ENCODE data around the gene CACNG1.

Gene CACNG1

GRCh38 chr17:67053438-67054000 is 9.2 kb downstream of the CACNG1 start:
- in situ Hi-C loops (cut with HindIII; ENCODE audit: low sequenced_read_pairs), result no loop called here
- no peak for TF ChIP-seq CTCF (IDR thresholded peaks at IDR 0.05; ENCODE audit: low read depth, low read length)
- no peak overlapping the region for H3K4me3 ChIP-seq (ENCODE audit: low read depth, low read length)
- no peak for DNase-seq (ENCODE audit: low read depth, low spot score)

- no peak for DNase-seq (ENCODE audit: low read depth, low spot score)
Measured at GRCh38 chr17:67054011-67054591, 9.7 kb downstream of the CACNG1 start.

GRCh38 chr17:67054608-67055007 is 10.3 kb downstream of the CACNG1 start:
- TF ChIP-seq CTCF (IDR thresholded peaks at IDR 0.05; ENCODE audit: low read depth, low read length), result no peak
- DNase-seq (ENCODE audit: low read depth, low spot score), result no peak
- H3K4me3 ChIP-seq (ENCODE audit: low read depth, low read length), result no peak overlapping the region
- in situ Hi-C loops (cut with HindIII; ENCODE audit: low sequenced_read_pairs), result no loop called here

More at GRCh38 chr17:67054011-67054591, 9.7 kb downstream of the CACNG1 start:
- no peak for TF ChIP-seq CTCF (IDR thresholded peaks at IDR 0.05; ENCODE audit: low read depth, low read length)
- H3K4me3 ChIP-seq (ENCODE audit: low read depth, low read length), result no peak overlapping the region
- in situ Hi-C loops (cut with HindIII; ENCODE audit: low sequenced_read_pairs), result no loop called here

GRCh38 chr17:67055041-67055443 is 10.7 kb downstream of the CACNG1 start:
- no peak for TF ChIP-seq CTCF (IDR thresholded peaks at IDR 0.05; ENCODE audit: low read depth, low read length)
- no peak for DNase-seq (ENCODE audit: low read depth, low spot score)
- in situ Hi-C loops (cut with HindIII; ENCODE audit: low sequenced_read_pairs), result no loop called here
- no peak overlapping the region for H3K4me3 ChIP-seq (ENCODE audit: low read depth, low read length)

- no peak for TF ChIP-seq CTCF (IDR thresholded peaks at IDR 0.05; ENCODE audit: low read depth, low read length)
- H3K4me3 ChIP-seq (ENCODE audit: low read depth, low read length), result no peak overlapping the region
- in situ Hi-C loops (cut with HindIII; ENCODE audit: low sequenced_read_pairs), result no loop called here
- DNase-seq (ENCODE audit: low read depth, low spot score), result no peak
Measured at GRCh38 chr17:67055811-67056745, 11.7 kb downstream of the CACNG1 start.

- DNase-seq (ENCODE audit: low read depth, low spot score), result no peak
- H3K4me3 ChIP-seq (ENCODE audit: low read depth, low read length), result no peak overlapping the region
- in situ Hi-C loops (cut with HindIII; ENCODE audit: low sequenced_read_pairs), result no loop called here
- no peak for TF ChIP-seq CTCF (IDR thresholded peaks at IDR 0.05; ENCODE audit: low read depth, low read length)
Measured at GRCh38 chr17:67056746-67057490, 12.6 kb downstream of the CACNG1 start.

Measured in astrocyte of the spinal cord (primary cell).